Posterior vena cava (tissue), 2 donors: ENCODE data around the gene TTLL5. TPM values are rescaled to one million over a fixed set of nuclear protein-coding genes. Genes with fewer than 3 reads are reported as not detected.

Experiments
- DNase-seq: peaks from one replicate; pipeline ENCODE4 v3.0.0-alpha.2; 2020; ENCODE audit warnings: low spot score
- intact Hi-C, 2 donors: fragments of 100-400 bp; cut with DNase I; formaldehyde crosslinking; loops; one replicate each; pipeline versions ENCODE4 v1.14.1 to v1.14.2; 2022 to 2023
- total RNA-seq, 2 donors: library from RNA; stranded (reverse); fragmentation: NEBNext Ultra II Directional; extraction: Animal tissue kit (Norgen Biotek cat#: 25700); gene quantifications; one replicate each; pipeline ENCODE4 v1.2.1, GENCODE V29; 2021
- donor health status: DM: yes; HTN: yes; CAD: no.
- donor health status: DM: yes; HTN: yes; CAD: no.

TTLL5 gene
- total RNA-seq, 2 donors from 2014 or later: 26.9 to 28.5 TPM

- intact Hi-C loops: no loop called here
- DNase-seq: no peak
Observed at GRCh38 chr14:75960231-75960630, 299.2 kb downstream of the TTLL5 start.

- DNase-seq: no peak
- intact Hi-C loops: no loop called here
Observed at GRCh38 chr14:75961662-75962061, 300.6 kb downstream of the TTLL5 start.

GRCh38 chr14:75967866-75968265, 306.8 kb downstream of the TTLL5 start:
- DNase-seq: no peak
- intact Hi-C loops: no loop called here

GRCh38 chr14:75968456-75968855, 307.4 kb downstream of the TTLL5 start:
- DNase-seq: no peak
- intact Hi-C loops: no loop called here

GRCh38 chr14:75969126-75969525, 308.1 kb downstream of the TTLL5 start:
- no peak for DNase-seq
- intact Hi-C loops: no loop called here

- intact Hi-C loops: loop anchor here (1.0 to 10.0 kb wide), 2 partner anchors 65 to 165 kb away; no protein-coding TSS in a partner anchor
- DNase-seq: no peak
Observed at GRCh38 chr14:75969891-75970290, 308.8 kb downstream of the TTLL5 start.

- intact Hi-C loops: loop anchor here (1.0 to 10.0 kb wide), 2 partner anchors 66 to 166 kb away; no protein-coding TSS in a partner anchor
- no peak for DNase-seq
Observed at GRCh38 chr14:75970989-75971388, 309.9 kb downstream of the TTLL5 start.

- DNase-seq: no peak
- intact Hi-C loops: loop anchor here in 1 of 2 donors (10.0 kb wide), 1 partner anchor 67 kb away; no protein-coding TSS in a partner anchor
Observed at GRCh38 chr14:75971509-75971908, 310.5 kb downstream of the TTLL5 start.

GRCh38 chr14:75972801-75973421, 311.9 kb downstream of the TTLL5 start:
- DNase-seq: no peak
- intact Hi-C loops: loop anchor here in 1 of 2 donors (10.0 kb wide), 1 partner anchor 68 kb away; no protein-coding TSS in a partner anchor

GRCh38 chr14:75976826-75977581, 316.0 kb downstream of the TTLL5 start:
- intact Hi-C loops: loop anchor here in 1 of 2 donors (10.0 kb wide), 1 partner anchor 72 kb away; no protein-coding TSS in a partner anchor
- no peak for DNase-seq

- intact Hi-C loops: loop anchor here in 1 of 2 donors (10.0 kb wide), 1 partner anchor 73 kb away; no protein-coding TSS in a partner anchor
- no peak for DNase-seq
Observed at GRCh38 chr14:75977582-75977943, 316.5 kb downstream of the TTLL5 start.

- DNase-seq: no peak
- intact Hi-C loops: loop anchor here in 1 of 2 donors (10.0 kb wide), 1 partner anchor 73 kb away; no protein-coding TSS in a partner anchor
Observed at GRCh38 chr14:75978249-75978731, 317.2 kb downstream of the TTLL5 start.

GRCh38 chr14:75979071-75979571, 318.1 kb downstream of the TTLL5 start:
- DNase-seq: no peak
- intact Hi-C loops: loop anchor here in 1 of 2 donors (10.0 kb wide), 1 partner anchor 74 kb away; no protein-coding TSS in a partner anchor

- no peak for DNase-seq
- intact Hi-C loops: loop anchor here (2.0 to 10.0 kb wide), 5 partner anchors 75 to 403 kb away; partner anchors contain the start of gene FLVCR2 (in 1 of the 2)
Observed at GRCh38 chr14:75979648-75980565, 318.9 kb downstream of the TTLL5 start.

GRCh38 chr14:75980856-75981255, 319.8 kb downstream of the TTLL5 start:
- intact Hi-C loops: loop anchor here (2.0 to 5.0 kb wide), 4 partner anchors 186 to 404 kb away; partner anchors contain the start of gene FLVCR2 (in 1 of the 2)
- DNase-seq: no peak

GRCh38 chr14:75981426-75982265, 320.6 kb downstream of the TTLL5 start, which contains the start of gene TGFB3:
TSS of gene TGFB3 (minus strand) at chr14:75981995. CDS start at chr14:75980893, 1,102 bp downstream.
- peak; percentile 90 for DNase-seq
- intact Hi-C loops: loop anchor here (2.0 to 5.0 kb wide), 4 partner anchors 187 to 404 kb away; partner anchors contain the start of gene FLVCR2 (in 1 of the 2)

- DNase-seq: peak; percentile 96
- intact Hi-C loops: loop anchor here in 1 of 2 donors (5.0 kb wide), 2 partner anchors 270 to 405 kb away; partner anchors contain the start of gene FLVCR2
Observed at GRCh38 chr14:75982266-75983018, 321.4 kb downstream of the TTLL5 start.
